Body of pancreas (tissue), 4 donors: Measurements from ENCODE around the gene CACYBP.

Source experiments
- POLR2A ChIP-seq, 3 donors: fragments of 450-650 bp; IDR thresholded peaks; one replicate each; pipeline ENCODE4 v1.6.1; 2016; ENCODE audit warnings: antibody characterized with exemption in 3 of 3, mild to moderate bottlenecking in 2 of 3
- TF ChIP-seq, protein P1 (sequence below), 7 experiments: fragments of 450-650 bp in 4 of 7; fragments of 200-600 bp in 3 of 7; sonication (generic) in 3 of 7; IDR thresholded peaks; one replicate each; pipeline ENCODE4 v1.5.1; 2016 to 2019; ENCODE audit warnings: antibody characterized with exemption in 7 of 7

DNA sequence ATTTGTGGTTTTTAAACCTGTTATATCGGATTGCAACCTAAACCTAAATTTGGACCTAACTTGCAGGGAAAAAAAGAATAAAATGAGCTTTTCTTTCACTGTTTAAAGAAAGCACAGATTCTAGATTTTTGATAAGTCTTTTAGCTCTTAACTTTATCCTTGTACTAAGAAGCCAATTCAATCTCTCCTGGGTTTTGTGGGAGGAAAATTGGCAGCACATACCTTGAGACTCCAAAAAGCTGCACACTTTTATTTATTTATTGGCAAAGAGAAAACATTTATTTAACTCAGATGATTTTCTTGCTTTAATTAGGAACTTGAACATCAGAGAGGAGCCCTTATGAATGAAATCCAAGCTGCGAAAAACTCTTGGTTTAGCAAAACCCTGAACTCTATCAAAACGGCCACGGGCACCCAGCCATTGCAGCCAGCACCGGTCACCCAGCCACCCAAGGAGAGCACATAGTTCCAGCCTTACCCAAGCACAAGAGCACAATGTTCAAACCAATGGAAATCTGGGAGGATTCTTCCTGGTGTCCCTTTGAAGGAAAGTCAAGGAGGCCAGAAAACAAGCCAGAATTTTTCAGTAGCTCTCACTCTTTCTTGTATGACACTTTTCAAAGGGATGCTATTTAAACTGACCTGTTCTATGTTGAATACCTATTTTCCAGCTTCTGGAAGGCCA lies 10.1 kb upstream of the CACYBP start:
- TF ChIP-seq, protein P1, sequence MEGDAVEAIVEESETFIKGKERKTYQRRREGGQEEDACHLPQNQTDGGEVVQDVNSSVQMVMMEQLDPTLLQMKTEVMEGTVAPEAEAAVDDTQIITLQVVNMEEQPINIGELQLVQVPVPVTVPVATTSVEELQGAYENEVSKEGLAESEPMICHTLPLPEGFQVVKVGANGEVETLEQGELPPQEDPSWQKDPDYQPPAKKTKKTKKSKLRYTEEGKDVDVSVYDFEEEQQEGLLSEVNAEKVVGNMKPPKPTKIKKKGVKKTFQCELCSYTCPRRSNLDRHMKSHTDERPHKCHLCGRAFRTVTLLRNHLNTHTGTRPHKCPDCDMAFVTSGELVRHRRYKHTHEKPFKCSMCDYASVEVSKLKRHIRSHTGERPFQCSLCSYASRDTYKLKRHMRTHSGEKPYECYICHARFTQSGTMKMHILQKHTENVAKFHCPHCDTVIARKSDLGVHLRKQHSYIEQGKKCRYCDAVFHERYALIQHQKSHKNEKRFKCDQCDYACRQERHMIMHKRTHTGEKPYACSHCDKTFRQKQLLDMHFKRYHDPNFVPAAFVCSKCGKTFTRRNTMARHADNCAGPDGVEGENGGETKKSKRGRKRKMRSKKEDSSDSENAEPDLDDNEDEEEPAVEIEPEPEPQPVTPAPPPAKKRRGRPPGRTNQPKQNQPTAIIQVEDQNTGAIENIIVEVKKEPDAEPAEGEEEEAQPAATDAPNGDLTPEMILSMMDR (IDR thresholded peaks at IDR 0.05) = no peak
- TF ChIP-seq POLR2A (IDR thresholded peaks at IDR 0.05) = no peak
